Endodermal cell (in vitro differentiated cells): ENCODE measurements around the gene PLA2G7. TPM values are rescaled to one million over a fixed set of nuclear protein-coding genes. Genes with fewer than 3 reads are reported as not detected.
"Not testable (repeated sequence)": the region's sequence is repeated elsewhere in the genome, so short reads cannot be mapped to it uniquely, and the experiment has no call there.

Experiments used
- DNase-seq: peaks from one replicate; pipeline ENCODE4 v3.0.0-alpha.2; 2017
- H3K27ac ChIP-seq: 2 replicates; pipeline ENCODE4 v1.5.1; 2013; ENCODE audit warnings: mild to moderate bottlenecking, low read depth, low read length, moderate library complexity
- H3K27me3 ChIP-seq: 2 replicates; pipeline ENCODE4 v1.6.1; 2013; ENCODE audit warnings: mild to moderate bottlenecking, low read length, moderate library complexity; ENCODE audit not compliant: insufficient read depth, control insufficient read depth, poor library complexity, severe bottlenecking
- H3K36me3 ChIP-seq: 2 replicates; pipeline ENCODE4 v1.7.0; 2013; ENCODE audit warnings: mild to moderate bottlenecking, low read length, moderate library complexity; ENCODE audit not compliant: control insufficient read depth, insufficient read depth
- H3K4me1 ChIP-seq: one replicate; pipeline ENCODE4 v1.7.0; 2013; ENCODE audit warnings: low read length; ENCODE audit not compliant: control insufficient read depth, insufficient read depth
- H3K4me3 ChIP-seq: 2 replicates; pipeline ENCODE4 v1.5.1; 2013; ENCODE audit warnings: mild to moderate bottlenecking, low read length, moderate library complexity
- H3K9ac ChIP-seq: 2 replicates; pipeline ENCODE4 v1.6.1; 2013; ENCODE audit warnings: mild to moderate bottlenecking, low read length, moderate library complexity; ENCODE audit not compliant: poor library complexity, severe bottlenecking; ENCODE audit errors: extremely low read depth
- H3K9me3 ChIP-seq: 2 replicates; pipeline ENCODE4 v1.6.1; 2013; ENCODE audit warnings: mild to moderate bottlenecking, low read length, moderate library complexity; ENCODE audit not compliant: control insufficient read depth
- H3K27ac Mint-ChIP-seq: 2 replicates; pipeline ENCODE4 v1.8.0; 2020; ENCODE audit warnings: mixed read lengths
- H3K27me3 Mint-ChIP-seq: 2 replicates; pipeline ENCODE4 v1.8.0; 2021; ENCODE audit warnings: mild to moderate bottlenecking, mixed read lengths; ENCODE audit not compliant: insufficient read depth
- H3K36me3 Mint-ChIP-seq: 2 replicates; pipeline ENCODE4 v1.8.0; 2020; ENCODE audit warnings: low read depth, mixed read lengths
- H3K4me1 Mint-ChIP-seq: 2 replicates; pipeline ENCODE4 v1.8.0; 2020; ENCODE audit warnings: mixed read lengths
- H3K4me3 Mint-ChIP-seq: 2 replicates; pipeline ENCODE4 v1.8.0; 2020; ENCODE audit warnings: mild to moderate bottlenecking, moderate library complexity, mixed read lengths
- H3K9me3 Mint-ChIP-seq: 2 replicates; pipeline ENCODE4 v1.8.0; 2020; ENCODE audit warnings: mild to moderate bottlenecking, mixed read lengths
- CTCF ChIP-seq: fragments of 200-600 bp; sonication (generic); conservative IDR thresholded peaks from 2 replicates; pipeline ENCODE4 v1.5.0; 2021; ENCODE audit warnings: antibody characterized with exemption, mild to moderate bottlenecking
- WGBS, 2 experiments: methylation state at CpG; one replicate each; pipeline versions ENCODE4 v1.1.5 to v1.1.7; 2013; ENCODE audit warnings: missing lambda C conversion rate in 2 of 2, mixed read lengths in 1 of 2; ENCODE audit not compliant: insufficient coverage in 1 of 2, insufficient read length in 1 of 2; 5-methylcytosine and 5-hydroxymethylcytosine counted together
- total RNA-seq, 2 donors: library from RNA; stranded (reverse); fragmentation: NEBNext Ultra II Directional in 1 of 2; extraction: Animal tissue kit (Norgen Biotek cat#: 25700) in 1 of 2; gene quantifications; 2 replicates in 1 of 2; 3 replicates in 1 of 2; pipeline ENCODE4 v1.2.1, GENCODE V29; 2021

The PLA2G7 gene
- total RNA-seq, 2 donors from 2014 or later = 1.1 to 3.2 TPM

GRCh38 chr6:46764961-46765360 lies 29.8 kb upstream of the PLA2G7 start:
- Mint-ChIP-seq H3K4me1 (no peaks in the 10 kb centered on the region), H3K4me3 (no peak overlapping the region), H3K36me3 (no peaks in the 10 kb centered on the region), H3K27ac (no peak overlapping the region), H3K9me3 (peaks cover 3% of the 10 kb centered on the region), H3K27me3 (no peaks in the 10 kb centered on the region)
- Histone ChIP-seq H3K9ac (no peak overlapping the region), H3K27ac (no peak overlapping the region), H3K4me3 (no peak overlapping the region), H3K27me3 (no peaks in the 10 kb centered on the region), H3K9me3 (no peaks in the 10 kb centered on the region), H3K36me3 (no peaks in the 10 kb centered on the region), H3K4me1 (no peaks in the 10 kb centered on the region)
- TF ChIP-seq CTCF = no peak
- WGBS, 2 experiments = 84 to 93% methylated on average over 4 to 5 of the region's 5 CpGs
- no peak for DNase-seq

GRCh38 chr6:46764280-46764679 lies 29.1 kb upstream of the PLA2G7 start:
- not testable (repeated sequence) for H3K27ac Mint-ChIP-seq, H3K4me3 Mint-ChIP-seq

GRCh38 chr6:46763466-46763865 lies 28.3 kb upstream of the PLA2G7 start:
- 90 to 94% methylated on average over 1 to 2 of the region's 2 CpGs for WGBS, 2 experiments
- no peak overlapping the region for H3K27ac Mint-ChIP-seq
- H3K36me3 ChIP-seq = no peaks in the 10 kb centered on the region
- H3K4me3 ChIP-seq = no peak overlapping the region
- peaks cover 3% of the 10 kb centered on the region for H3K9me3 Mint-ChIP-seq
- no peaks in the 10 kb centered on the region for H3K27me3 Mint-ChIP-seq
- no peaks in the 10 kb centered on the region for H3K4me1 Mint-ChIP-seq
- no peak for DNase-seq
- H3K27me3 ChIP-seq = no peaks in the 10 kb centered on the region
- no peak overlapping the region for H3K9ac ChIP-seq
- H3K4me3 Mint-ChIP-seq = no peak overlapping the region
- H3K27ac ChIP-seq = no peak overlapping the region
- no peaks in the 10 kb centered on the region for H3K4me1 ChIP-seq
- H3K36me3 Mint-ChIP-seq = no peaks in the 10 kb centered on the region
- no peaks in the 10 kb centered on the region for H3K9me3 ChIP-seq
- TF ChIP-seq CTCF = no peak

More at GRCh38 chr6:46764280-46764679, 29.1 kb upstream of the PLA2G7 start:
- 93 to 96% methylated on average over 8 to 10 of the region's 10 CpGs for WGBS, 2 experiments
- H3K4me1 ChIP-seq, H3K27me3 ChIP-seq, H3K36me3 Mint-ChIP-seq, H3K9me3 ChIP-seq, DNase-seq, H3K4me1 Mint-ChIP-seq, H3K36me3 ChIP-seq, H3K9me3 Mint-ChIP-seq, H3K27me3 Mint-ChIP-seq, H3K4me3 ChIP-seq, H3K27ac ChIP-seq, H3K9ac ChIP-seq: not testable (repeated sequence)

- no peaks in the 10 kb centered on the region for H3K4me1 Mint-ChIP-seq
- DNase-seq = no peak
- Histone ChIP-seq H3K9me3 (no peaks in the 10 kb centered on the region), H3K27me3 (no peaks in the 10 kb centered on the region), H3K36me3 (no peaks in the 10 kb centered on the region), H3K4me1 (no peaks in the 10 kb centered on the region), H3K27ac (no peak overlapping the region), H3K4me3 (no peak overlapping the region), H3K9ac (no peak overlapping the region)
- no peak overlapping the region for H3K27ac Mint-ChIP-seq
- TF ChIP-seq CTCF = no peak
- H3K27me3 Mint-ChIP-seq = no peaks in the 10 kb centered on the region
- H3K9me3 Mint-ChIP-seq = no peaks in the 10 kb centered on the region
- 91 to 100% methylated on average over 3 of the region's 3 CpGs for WGBS, 2 experiments
- H3K36me3 Mint-ChIP-seq = no peaks in the 10 kb centered on the region
- H3K4me3 Mint-ChIP-seq = no peak overlapping the region
These were observed 25.8 kb upstream of the PLA2G7 start for GRCh38 chr6:46760925-46761324.
